SIG-M5 treated with dmso at 0.1 percent for 504 hours (cell line): ENCODE data around the gene COA8.
"Not testable (repeated sequence)": the region's sequence is repeated elsewhere in the genome, so short reads cannot be mapped to it uniquely, and the experiment has no call there.

Experiments
- DNase-seq: peaks from one replicate; lab custom pipeline; 2025; ENCODE audit not compliant: unreplicated experiment; lab: John Stamatoyannopoulos, UW

The COA8 gene

GRCh38 chr14:103568952-103569351 lies 6.2 kb downstream of the COA8 start:
- no peak for DNase-seq

GRCh38 chr14:103569408-103569807 lies 6.6 kb downstream of the COA8 start:
- DNase-seq = no peak

GRCh38 chr14:103574104-103574503 lies 11.3 kb downstream of the COA8 start:
- DNase-seq = no peak

- no peak for DNase-seq
Observed at GRCh38 chr14:103574707-103575285, 12.0 kb downstream of the COA8 start.

DNA sequence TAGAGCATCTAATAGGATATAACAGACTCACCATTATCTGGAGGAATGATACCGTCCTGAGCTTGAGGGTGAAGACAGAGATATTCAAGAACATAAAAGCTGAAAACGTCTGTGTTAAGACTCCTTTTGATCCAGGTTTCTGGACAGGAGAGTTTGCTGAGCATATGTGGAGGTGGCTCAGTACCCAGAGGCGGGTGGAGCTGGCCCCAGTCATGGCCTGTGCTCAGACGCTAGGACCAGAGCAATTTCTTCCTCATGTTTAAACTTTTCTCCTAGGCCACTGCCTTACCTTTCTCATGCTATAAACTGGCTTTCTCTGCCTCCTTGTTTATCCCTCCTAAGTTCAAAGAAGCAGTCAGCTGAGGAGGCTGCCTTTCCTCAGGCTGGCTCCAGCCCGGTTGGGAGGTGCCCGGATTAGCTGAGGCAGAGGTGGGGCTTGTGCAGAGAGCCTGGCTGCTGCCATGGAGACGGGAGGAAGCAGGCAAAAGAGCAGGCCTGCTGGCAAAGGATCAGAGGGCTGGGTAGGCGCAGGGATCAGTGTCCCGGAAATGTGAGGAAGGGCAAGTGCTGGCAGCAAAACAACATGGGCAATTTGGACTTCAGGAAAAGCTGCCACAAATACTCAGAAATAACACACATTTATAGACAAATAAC lies 13.7 kb downstream of the COA8 start:
- peak; percentile 21 for DNase-seq

GRCh38 chr14:103578401-103579075 lies 15.8 kb downstream of the COA8 start:
- no peak for DNase-seq

- no peak for DNase-seq
Observed at GRCh38 chr14:103581206-103581605, 18.4 kb downstream of the COA8 start.

GRCh38 chr14:103581954-103582703 lies 19.4 kb downstream of the COA8 start:
- no peak for DNase-seq

DNA sequence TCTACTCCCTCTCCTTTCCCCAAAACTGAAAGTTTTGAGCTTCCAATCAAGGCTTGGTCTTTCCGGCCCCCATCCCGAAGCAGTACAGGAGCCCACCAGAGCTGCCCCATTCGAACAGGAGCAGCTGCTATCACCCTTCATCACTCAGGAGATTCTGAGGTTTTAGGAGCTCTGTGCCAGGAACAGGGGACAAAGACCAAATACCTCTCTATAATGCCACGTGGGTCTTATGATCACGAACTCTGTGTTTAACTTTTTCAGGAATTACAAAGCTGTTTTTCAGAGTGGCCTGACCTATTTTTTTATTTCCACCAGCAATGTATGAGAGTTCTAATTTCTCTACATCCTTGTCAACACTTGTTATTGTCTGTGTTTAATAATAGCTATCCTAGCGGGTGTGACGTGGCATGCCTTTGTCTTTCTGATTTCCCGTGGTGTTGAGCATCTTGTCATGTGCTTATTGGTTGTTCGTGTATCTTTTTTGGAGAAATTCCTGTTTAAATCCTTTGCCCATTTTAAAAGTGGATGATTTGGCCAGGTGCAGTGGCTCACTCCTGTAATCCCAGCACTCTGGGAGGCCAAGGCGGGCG lies 21.7 kb downstream of the COA8 start:
- no peak for DNase-seq

DNA sequence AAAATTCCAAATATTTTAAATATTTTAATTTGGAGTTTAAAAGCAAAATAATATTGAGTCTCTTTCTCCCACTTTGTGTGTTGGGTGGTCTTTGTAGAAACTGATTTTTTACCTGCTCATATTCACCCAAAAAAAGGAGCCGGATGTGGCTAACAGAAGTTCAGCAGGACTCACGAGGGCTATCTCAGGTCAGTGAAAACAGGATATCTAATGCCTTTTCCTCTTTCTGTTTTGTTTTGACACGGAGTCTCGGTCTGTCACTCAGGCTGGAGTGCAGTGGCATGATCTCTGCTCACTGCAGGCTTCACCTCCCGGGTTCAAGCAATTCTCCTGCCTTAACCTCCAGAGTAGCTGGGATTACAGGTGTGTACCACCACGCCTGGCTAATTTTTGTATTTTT lies 30.8 kb downstream of the COA8 start:
- DNase-seq = no peak

- no peak for DNase-seq
Observed at GRCh38 chr14:103594265-103594664, 31.5 kb downstream of the COA8 start.

- DNase-seq = no peak
Observed at GRCh38 chr14:103597623-103598377, 35.0 kb downstream of the COA8 start.

DNA sequence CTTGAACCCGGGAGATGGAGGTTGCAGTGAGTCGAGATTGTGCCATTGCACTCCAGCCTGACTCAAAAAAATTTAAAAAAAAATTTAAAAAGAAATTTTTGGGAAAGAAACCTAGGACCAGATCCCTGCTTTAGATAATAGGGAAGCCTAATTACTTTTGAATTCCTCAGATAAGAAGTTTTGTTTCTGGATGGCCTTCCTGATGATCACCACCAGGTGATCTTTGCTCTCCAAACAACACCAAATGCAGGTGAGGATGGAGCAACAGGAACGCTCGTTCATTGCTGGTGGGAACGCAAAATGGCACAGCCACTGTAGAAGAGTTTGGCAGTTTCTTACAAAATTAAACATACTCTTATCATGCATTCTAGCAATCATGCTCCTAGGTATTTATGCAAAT lies 37.7 kb downstream of the COA8 start:
- no peak for DNase-seq

- no peak for DNase-seq
Observed at GRCh38 chr14:103604620-103605019, 41.9 kb downstream of the COA8 start.

GRCh38 chr14:103606963-103607668 lies 44.4 kb downstream of the COA8 start:
- DNase-seq = peak; percentile 90

DNA sequence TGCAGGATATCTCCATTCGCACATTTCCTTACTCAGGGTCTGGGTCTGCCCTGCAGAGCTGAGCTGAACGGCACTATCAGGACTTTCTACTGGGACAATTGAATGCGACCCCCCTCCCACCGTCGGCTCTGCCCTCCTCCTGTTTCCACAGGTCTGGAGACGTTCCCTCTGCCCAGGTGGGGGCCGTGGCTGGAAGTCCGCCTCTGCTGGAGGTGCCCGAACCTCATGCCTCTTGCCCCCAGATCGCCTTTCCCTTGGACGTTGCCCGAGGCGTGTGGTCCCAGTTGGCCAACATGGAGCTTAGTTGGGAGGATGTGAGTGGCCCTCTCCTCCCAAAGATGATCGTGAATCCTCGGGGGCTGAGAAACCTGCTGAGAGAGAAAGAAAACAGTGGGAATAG lies 45.1 kb downstream of the COA8 start:
- no peak for DNase-seq

DNA sequence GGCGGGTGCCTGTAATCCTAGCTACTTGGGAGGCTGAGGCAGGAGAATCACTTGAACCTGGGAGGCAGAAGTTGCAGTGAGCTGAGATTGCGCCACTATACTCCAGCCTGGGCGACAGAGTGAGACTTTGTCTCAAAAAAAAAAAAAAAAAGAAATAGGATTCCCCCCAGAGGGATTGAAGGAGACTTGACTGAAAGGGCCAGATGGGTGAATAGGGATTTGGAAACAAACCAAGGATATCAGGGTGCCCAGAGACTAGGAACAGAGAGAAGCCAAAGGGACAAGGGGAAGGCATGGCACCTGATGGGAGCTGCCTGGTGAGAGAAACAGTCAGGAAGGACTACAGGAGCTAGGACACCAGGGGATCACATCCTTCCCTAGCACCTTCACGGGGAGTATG lies 46.3 kb downstream of the COA8 start:
- DNase-seq = not testable (repeated sequence)

GRCh38 chr14:103611215-103611614 lies 48.5 kb downstream of the COA8 start:
- DNase-seq = no peak

- DNase-seq = peak; percentile 24
Observed at GRCh38 chr14:103613517-103613916, 50.8 kb downstream of the COA8 start.
